Stimulated activated naive CD4-positive, alpha-beta T cell treated with Interleukin-2 at 50 U/mL for 16 hours (primary cell): ENCODE results near the gene SLC7A9.

Experiments used
- DNase-seq: peaks from one replicate; lab custom pipeline; 2025; lab: John Stamatoyannopoulos, UW

The SLC7A9 gene

DNA sequence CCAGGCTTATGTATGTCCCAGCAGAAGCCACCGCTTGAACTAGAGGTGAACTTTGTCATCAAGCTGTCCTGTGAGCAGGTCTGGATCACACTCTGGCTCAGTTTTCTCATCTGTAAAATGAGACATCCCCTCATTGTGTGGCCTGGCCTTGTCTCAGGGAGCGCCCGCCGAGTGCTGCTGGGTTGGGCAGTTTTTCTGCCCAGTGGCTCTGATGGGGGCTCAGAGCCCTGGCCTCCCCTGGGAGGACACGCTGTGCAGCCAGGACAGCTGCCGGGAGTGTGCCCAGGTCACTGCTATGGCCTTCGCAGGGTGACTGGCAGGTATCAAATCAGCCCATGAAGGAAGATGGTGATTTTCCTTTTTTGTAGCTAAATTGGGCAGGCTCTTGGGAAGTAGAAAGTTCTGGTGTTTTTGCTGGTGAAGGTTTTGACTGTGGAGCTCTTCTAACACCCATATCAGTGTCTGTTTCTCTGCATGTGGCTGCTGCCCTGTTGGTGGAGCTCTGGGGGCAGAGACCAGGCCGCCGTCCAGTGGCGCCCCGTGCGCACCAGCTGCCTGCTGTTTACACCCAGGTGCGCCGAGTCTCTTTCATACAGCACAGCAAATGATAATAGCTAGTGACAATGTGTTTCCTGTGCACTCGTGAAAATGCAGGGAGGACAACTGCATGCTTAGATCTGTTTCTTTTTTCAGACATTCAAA, 40.8 kb downstream of the SLC7A9 start:
- no peak for DNase-seq

DNA sequence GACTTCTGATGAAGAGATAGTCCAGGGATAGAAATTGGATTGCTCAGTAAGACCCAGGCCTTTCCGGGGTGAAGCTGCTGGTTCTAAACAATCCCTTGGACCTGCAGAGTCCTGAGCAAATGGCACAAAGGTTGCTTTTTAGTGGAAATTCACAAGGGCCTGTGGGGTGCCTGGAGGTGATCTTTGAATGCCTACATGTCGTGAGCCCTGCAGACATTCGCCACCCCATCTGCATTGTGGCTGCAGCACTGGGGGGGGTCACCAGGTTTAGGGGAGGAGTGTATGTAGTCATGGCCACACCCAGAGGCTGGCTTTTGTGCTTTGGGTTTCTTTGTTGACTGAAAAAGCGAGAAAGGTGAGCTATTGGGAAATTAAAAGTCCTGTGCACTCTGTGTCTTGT, 41.4 kb downstream of the SLC7A9 start:
- no peak for DNase-seq

DNA sequence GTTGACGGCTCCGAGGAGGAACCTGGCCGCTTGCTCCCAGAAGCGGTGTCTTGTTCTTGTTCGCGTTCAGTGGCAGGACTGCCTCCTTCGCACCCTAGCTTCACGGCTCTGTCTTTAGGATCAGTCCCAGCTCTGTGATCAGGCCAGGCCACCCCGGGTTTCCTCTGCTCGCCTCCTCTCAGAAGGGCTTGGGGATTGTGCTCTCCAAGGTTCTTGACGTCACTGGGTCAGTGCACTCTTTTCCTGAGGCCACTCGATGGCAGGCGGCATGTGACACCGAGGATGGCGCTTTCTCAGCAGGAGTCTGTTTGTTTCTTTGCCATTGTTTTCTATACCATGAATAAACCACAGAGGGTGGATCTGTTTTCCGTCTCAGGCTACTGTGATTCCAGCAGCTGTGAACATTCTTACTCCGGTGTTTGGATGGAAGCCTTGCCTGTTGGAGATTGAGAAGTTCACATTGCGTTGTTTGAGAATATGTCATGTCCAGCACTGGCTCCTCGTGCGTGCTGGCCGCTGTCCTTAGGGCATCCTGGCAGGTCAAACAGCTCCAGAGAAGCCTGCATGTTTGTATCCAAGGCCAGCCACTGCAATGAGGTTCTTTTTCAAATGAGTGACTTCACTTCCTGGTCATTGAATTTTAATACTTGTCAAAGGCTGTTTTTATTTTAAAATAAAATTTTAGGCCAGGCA, 44.5 kb downstream of the SLC7A9 start:
- no peak for DNase-seq

DNA sequence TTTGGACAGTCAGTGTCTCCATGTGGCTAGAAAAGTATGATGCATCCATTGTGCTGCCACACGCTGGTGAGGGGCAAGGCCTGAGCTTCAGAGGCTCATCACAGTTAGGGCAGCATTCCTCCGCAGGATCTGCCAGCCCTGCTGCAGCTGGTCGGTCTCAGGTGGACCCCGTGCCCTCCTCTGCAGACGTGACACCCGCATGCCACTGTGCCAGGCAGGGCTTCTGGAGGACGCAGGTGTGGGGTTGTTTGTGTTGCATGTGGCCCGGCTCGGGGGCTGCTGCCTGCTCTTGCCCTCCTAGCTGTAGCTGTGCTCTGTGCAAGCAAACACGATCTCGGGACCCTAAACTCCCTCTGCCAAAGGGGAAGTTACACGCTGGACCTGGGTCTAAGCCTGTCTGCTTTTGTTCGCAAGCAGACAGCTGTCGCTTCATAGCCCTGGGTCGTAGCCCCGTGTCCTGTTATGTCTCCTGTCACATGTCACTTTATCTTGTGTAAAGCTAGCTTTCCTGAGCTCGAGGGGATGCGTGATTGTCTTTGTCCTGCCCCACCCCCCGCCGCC, 45.3 kb downstream of the SLC7A9 start:
- no peak for DNase-seq

DNA sequence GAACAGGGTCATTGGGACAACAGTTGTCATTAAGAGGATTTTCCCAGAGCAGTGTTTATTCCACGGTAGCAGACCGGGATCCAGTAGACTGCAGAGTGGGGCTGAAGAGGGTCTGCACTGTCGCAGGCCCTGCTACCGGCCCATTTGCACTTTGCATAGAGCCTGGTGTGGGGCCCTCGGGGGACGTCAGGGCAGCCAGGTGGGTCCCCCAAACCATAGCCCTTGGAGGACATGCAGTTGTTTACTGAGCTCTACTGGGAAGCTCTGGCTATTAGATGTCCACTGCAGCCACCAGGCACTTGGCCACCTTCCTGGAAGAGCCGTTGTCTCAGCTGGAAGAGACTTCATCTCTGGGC, 45.8 kb downstream of the SLC7A9 start:
- DNase-seq, result no peak

DNA sequence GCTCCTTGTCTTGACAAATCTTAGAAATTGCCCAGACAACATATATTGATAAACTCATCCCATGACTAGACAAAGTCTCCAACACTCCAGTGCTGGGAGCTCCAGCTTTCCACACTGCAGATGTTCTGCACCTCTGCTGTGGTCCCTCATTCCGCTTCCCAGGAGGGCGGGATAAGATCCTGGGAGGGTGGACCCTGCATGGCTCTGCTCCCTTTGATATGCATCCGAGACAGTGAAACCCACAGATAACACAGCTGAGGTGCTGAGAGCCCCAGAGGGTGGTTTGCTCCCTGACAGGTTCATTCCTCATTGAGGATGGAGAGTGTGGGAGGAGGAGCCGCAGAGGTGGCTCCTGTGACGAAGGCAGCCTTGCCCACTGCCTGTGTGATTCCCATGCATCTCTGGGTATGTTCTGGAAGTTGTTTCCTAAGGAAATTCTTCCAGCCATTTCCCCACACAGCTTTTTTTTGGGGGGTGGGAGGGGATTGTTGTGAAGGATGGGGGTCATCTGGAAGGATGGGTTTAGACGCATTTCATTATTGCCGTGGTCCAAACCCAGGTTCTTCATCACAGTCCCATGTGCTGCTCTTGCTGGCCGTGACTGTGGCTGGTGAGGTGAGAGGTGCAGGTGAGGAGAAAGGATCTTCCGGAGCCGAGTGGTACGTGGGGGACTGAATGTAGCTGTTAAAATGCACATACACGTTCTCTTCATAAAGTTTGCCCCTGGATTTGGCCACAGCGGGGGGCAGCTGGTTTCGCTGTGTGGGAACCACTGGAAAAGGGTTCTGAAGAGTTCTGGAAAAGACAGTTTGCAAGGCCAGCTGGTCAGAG, 46.4 kb downstream of the SLC7A9 start:
- DNase-seq, result no peak

DNA sequence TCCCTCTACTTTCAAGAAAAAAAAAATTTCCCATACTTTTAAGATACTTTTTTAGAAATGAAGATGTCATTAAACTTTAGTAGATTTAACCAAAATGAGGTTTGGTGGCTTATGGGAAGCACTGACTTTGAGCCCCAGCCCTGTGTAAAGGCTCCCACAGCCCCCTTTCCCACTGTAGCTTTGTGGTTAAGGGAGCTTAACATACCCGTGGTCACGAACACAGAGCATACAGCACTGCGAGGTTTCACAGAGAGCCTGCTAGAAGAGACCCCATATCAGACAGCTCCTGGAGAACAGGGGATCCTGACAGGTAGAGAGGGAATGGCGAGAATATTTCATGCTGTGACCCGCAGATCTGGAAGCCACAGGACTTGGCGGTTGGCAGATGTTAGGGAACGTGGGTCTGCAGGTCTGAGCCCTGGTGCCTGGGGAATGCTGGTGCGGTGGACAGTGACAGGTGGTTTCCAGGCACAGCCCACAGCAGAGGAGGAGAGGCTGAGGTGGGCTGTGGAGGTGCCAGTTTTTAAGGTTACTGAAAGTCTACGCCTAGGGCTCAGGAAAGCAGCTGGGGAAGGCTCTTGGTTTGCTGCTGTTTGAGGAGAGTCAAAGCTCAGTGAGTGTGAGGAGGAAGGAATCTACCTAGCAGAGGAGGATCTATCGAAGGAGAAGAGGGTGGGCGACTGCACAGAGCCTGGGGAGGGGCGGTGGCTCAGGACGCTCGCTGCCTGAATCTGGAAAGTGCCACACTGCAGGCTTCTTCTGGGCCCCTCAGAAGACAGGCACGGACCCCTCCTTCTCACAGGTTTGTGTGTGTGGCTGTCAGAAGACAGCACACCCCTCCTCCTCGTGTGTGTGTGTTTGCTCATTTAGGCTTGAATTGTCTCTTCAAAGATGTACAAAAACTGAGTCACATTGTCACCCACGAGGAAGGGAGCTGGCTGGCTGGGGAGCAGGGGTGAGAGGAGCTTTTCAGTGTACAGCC, 49.9 kb downstream of the SLC7A9 start:
- DNase-seq, result no peak

DNA sequence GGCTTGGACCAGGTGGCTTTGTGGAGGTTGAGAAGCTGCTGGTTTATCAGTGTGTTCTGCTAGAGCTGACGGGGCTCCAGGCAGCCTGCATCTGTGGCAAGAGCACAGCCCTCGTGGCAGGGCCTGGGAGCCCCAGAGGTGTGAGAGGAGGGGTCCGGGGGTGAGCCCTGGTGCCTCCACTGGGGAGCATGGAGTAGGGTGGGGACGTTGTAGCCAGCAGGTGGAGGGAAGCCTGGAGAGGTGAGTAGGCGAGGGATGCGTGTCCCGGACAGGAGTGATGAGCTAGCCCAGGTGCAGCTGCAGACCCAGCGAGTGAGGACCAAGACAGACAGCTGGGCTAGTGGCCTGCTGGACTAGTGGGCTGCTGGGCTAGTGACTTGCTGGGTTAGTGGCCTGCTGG, 51.0 kb downstream of the SLC7A9 start:
- DNase-seq, result no peak

DNA sequence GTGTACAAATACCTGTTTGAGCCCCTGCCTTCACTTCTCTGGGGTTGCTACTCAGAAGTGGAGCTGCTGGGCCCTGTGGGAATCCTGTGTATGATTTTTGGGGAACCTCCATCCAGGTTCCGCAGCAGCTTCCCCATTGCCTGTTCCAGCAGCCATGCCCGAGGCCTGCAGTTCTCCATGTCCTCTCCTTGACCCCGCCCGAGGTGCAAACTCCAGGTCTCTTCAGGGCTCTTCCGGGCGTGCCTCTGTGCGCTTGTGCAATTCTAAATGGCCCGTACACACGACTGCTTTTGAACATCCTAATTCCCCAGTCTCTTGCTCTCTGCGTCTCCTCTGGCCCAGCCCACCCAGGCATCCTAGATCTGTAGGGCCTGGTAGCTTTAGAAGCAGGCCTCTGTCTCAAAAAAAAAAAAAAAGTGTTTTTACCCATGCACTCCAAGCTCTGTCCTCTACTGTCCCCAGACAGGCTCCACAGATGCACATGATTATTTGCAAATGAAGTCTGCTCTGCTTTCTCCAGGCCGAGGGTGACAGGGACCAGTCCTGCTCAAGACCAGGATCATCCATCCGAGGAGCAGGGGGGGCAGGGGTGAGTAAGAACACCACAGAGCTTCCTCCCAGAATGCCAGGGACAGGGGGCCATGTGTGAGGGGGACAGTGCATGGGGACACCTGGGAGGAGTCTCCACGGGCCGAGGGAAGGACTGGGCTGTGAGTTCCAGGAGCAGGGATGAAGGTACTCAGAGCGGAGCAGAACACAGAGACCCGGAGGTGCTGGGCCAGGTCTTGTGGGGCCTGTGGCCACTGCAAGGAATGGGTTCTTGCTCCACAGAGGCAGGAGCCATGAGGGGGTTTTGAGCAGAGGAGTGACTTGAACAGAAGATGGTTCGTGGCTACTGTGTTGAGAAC, 51.7 kb downstream of the SLC7A9 start:
- no peak for DNase-seq

DNA sequence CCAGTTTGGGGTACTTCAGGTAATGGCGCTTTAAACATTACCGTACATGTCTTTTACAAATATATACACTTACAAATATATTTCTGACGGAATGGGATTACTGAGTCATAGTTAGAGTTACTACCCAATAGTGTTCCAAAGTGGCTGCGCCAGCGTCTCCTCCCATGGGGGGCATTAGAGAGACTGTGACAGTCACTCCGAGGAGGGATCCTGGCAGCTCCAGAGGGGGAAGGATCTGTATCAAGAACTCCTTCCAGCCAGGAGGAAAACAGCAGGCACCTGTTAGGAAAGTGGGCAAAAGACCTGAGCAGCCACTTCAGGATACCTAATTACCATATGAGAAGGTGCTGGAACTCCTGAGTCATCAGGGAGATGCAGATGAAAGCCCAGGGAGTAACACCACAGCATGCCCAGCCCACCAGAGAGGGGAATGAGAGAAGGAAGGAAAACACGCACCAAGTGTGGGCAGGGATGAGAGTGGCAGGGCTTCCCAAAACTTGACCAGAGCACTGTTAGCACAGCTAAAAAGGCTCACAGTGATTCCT, 52.9 kb downstream of the SLC7A9 start:
- no peak for DNase-seq

DNA sequence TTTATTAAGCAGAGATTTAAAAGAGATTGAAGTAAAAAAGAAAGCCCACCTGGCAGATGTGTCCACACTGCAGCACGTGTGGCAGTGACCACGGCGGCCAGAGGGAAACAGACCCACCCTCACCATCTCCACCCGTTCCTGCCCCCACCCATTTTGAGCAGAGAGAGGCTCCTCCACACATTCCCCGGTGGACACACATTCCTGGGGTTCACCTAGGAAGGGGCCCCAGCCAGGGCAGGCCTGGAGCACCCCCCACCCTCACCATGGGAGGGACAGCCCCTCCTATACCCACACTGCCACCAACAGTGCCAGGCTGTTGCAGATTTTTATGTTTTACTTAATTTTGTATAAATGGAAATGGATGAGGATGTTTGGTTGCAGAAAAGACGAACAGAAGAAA, 54.9 kb downstream of the SLC7A9 start:
- no peak for DNase-seq

DNA sequence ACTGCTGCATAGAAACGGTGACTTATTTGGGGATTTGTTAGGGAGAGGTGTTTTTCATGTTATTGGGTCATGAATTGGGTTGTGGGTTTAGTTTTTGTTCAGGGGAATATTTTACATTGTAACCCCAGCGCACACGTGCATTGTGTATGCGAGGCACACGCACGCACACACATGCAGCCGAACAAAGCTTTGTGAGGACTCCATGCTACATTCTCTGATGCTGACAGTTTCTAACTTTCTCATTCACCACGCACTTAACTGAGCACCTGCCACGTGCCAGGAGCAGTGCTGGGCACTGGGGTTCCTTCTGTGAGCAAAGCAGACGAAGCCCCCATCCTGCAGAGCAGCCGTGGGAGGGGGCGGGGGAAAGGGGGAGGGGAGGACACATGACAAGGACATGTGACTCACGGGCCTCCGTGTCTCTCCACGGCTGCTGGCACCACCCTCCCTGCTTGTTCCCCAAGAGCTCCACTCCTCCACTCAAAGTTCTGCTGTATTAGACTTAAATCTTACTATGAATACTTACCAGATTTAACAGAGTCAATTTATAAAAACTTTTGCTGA, 55.6 kb downstream of the SLC7A9 start:
- DNase-seq, result no peak

DNA sequence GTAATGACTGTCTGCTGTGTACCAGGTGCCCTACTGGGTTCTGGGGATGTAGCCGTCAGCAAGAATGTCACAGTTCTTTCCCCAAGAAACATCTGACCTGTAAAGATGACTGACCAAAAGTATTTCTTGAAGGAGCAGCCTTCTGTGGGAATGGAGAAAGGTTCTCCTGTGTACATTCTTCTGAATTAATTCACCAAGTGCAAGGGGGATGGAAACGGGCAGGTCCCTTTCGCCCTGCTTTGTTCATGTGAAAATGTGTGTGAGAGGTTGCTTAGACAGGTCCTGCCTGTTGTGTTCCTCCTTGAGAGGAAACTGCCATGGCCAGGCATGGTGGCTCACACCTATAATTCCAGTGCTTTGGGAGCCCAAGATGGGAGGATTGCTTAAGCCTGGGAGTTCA, 57.0 kb downstream of the SLC7A9 start:
- DNase-seq, result no peak

DNA sequence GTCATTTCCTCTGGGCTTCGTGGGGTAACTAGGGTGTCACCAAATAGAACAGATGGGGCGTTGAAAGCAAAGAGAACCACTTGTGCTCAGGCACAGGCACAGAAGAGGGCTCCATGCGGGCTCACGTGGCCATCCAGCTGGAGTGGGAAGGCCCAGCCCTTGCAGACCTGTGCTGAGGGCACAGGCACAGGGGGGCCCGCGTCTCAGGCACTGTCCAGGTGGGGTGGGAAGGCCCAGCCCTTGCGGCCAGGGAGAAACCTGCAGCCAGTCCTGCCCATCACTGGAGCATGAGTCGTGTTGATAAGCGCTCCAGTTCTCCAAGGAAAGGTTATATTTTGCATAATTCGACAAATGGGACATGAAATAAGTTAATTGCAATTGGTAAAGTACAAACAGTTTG, 57.5 kb downstream of the SLC7A9 start:
- no peak for DNase-seq

DNA sequence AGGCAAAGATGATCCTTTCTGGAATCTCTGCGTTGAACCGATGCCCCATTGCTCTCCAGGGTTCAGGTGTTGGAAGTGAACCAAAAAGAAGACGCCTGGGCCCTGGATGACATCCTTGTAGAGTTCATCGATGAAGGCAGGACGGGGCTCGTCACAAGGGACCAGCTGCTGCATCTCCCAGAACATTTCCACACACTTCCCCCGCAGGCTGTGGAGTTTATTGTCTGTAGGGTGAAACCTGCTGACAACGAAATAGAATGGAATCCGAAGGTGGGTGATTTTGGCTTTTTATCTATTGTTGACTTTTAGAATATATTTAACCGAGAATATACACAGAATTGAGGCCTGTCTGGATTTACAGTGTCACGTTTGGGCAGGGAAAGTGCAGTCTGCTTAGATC, 58.4 kb downstream of the SLC7A9 start:
- DNase-seq, result no peak

DNA sequence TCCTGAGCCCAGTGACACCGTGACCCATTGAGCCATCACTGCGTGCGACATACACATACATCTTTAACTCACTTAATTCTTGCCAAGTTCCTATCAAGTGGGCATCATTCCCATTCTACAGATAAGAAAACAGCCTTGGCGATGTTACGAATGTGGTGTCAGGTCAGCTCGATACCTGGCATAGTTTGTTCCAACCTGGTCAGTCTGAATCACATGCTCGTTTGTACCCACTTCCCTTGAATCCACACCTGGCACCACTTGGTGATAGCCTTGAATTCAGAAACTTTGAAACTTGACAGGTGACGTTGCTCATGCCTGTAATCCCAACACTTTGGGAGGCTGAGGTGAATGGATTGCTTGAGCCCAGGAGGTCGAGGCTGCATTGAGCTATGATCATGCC, 59.1 kb downstream of the SLC7A9 start:
- DNase-seq, result no peak

DNA sequence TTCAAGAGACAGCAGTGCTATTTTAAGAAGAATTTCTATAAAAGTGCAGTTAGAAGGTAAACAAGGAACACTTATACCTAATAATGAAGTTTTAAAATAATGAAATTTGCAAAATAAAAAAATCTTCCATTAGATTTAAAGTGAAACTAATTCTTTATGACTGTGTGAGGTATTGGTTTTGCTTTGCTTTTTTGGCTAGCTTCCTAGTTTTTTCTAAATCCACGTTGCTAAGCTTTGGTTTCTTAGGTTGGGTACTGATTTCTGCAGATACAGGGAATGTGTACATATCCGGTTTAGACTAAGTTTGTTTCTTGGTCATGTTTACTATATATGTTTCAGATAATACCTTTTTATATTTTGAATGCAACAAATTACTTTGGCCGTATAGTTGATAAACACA, 59.8 kb downstream of the SLC7A9 start:
- no peak for DNase-seq

DNA sequence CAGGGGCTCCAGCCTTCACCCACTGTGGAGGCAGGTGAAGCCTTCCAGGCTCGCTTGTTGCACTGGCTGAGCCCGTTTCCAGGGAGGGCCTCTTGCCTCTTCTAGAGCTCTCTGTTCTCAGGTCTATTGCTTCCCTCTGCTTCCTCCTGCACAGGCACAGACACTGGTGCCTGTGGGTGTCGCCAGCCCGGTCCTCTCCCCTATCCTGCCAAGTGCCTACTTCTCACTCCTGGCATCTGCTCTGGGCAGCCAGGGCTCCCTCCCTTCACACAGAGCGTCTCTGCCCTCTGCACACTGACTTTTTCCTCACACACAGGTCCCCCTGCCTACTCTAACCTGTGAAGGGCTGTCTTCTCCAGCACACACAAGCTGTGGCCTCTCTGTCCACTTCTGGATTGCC, 60.3 kb downstream of the SLC7A9 start:
- no peak for DNase-seq

DNA sequence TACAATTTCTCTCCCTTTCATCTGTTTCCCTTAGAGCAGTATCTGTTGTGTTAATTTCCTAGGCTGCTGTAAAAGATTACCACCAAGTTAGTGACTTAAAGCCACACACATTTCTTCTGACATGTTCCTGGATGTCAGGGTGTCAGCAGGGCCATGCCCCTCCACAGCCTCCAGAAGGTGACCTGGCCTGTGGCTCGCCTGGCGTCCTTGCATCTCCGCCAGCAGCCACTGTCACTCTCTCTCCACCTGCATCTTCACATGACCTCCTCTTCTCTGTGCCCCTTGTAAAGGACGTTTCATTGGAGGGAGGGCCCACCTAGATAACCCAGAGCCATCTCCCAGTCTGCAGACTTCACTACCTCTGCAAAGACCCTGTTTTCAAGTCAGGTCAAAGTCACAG, 61.3 kb downstream of the SLC7A9 start:
- DNase-seq, result no peak

DNA sequence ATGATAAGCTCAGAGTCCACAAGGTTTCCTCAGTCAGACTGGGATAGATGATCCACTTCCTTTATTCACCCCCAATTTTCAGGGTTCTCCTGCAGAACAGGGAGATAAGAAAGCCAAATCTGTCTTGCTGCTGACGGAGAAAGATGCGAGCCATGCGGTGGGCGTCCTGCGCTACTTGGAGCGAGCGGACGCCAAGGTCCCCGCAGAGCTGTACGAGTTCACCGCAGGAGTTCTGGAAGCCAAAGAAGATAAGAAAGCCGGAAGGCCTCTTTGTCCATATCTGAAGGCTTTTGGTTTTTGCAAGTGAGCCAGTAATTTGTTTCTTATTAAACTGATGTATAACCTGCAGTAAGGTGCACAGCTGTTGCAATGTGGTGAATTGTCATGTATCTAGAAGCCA, 66.7 kb downstream of the SLC7A9 start:
- DNase-seq, result no peak
